ENCODE results near the gene RNF44. TPM values are rescaled to one million over a fixed set of nuclear protein-coding genes. Genes with fewer than 3 reads are reported as not detected.

The RNF44 gene
- total RNA-seq, 2 experiments from 2014 or later = 61.2 to 164 TPM

DNA sequence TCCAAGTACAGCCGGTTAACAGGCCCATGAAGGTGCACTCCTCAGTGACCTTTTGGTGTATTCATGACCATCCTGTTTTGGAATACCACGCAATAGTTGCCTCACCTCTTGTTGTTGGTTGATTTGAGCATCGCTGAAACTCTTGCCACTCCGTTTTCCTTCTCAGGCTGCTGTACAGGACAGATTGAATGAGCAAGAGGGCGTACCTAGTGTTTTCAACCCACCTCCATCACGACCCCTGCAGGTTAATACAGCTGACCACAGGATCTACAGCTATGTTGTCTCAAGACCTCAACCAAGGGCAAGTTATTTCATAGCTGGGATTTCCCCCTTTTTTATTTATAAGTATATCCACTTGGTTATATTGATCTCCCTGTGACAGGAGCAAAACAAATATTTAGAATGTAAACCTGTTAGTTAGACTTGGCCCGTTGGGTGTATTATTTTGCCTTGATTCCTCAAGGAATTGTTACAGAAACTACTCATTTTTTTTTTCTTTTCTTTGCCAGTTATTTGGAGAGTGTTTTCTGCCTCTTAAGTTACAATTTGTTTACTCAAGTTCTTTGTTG lies 50.9 kb downstream of the RNF44 start:
- H3K36me3 ChIP-seq (ENCODE audit: insufficient read depth, low read length) = peaks cover 90% of the 10 kb centered on the region
- no peaks in the 10 kb centered on the region for H3K9me2 ChIP-seq (ENCODE audit: insufficient read depth, low read length)
- no TSS peak for BruUV-seq (replicated peaks)
- no peaks in the 10 kb centered on the region for H3K79me2 ChIP-seq (ENCODE audit: insufficient read depth, low read depth, low read length)
- H3K4me3 ChIP-seq (ENCODE audit: low read depth, low read length, poor library complexity, severe bottlenecking) = no peak overlapping the region
- no peak for DNase-seq (ENCODE audit: low spot score)
- H2AFZ ChIP-seq (ENCODE audit: low read length) = no peak overlapping the region
- no peaks in the 10 kb centered on the region for H4K20me1 ChIP-seq (ENCODE audit: insufficient read depth, low read length)
- H3K27ac ChIP-seq (ENCODE audit: low read depth, low read length, poor library complexity, severe bottlenecking) = no peak overlapping the region
- H3K9me3 ChIP-seq (ENCODE audit: low read length) = no peaks in the 10 kb centered on the region
- CTCF ChIA-PET (ENCODE audit: unreplicated experiment) = no interaction called here
- intact Hi-C loops (cut with micrococcal nuclease; ENCODE audit: unreplicated experiment) = no loop called here
- TF ChIP-seq, protein P1, sequence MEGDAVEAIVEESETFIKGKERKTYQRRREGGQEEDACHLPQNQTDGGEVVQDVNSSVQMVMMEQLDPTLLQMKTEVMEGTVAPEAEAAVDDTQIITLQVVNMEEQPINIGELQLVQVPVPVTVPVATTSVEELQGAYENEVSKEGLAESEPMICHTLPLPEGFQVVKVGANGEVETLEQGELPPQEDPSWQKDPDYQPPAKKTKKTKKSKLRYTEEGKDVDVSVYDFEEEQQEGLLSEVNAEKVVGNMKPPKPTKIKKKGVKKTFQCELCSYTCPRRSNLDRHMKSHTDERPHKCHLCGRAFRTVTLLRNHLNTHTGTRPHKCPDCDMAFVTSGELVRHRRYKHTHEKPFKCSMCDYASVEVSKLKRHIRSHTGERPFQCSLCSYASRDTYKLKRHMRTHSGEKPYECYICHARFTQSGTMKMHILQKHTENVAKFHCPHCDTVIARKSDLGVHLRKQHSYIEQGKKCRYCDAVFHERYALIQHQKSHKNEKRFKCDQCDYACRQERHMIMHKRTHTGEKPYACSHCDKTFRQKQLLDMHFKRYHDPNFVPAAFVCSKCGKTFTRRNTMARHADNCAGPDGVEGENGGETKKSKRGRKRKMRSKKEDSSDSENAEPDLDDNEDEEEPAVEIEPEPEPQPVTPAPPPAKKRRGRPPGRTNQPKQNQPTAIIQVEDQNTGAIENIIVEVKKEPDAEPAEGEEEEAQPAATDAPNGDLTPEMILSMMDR (conservative IDR thresholded peaks at IDR 0.05; ENCODE audit: low read length) = no peak
- TF ChIP-seq EZH2phosphoT487 (IDR thresholded peaks at IDR 0.05; ENCODE audit: borderline replicate concordance, low read depth, low read length) = no peak
- POLR2A ChIA-PET = no interaction called here
- H3K4me1 ChIP-seq (ENCODE audit: insufficient read depth, low read length, poor library complexity, severe bottlenecking) = no peaks in the 10 kb centered on the region
- H3K4me2 ChIP-seq (ENCODE audit: low read length) = no peak overlapping the region

DNA sequence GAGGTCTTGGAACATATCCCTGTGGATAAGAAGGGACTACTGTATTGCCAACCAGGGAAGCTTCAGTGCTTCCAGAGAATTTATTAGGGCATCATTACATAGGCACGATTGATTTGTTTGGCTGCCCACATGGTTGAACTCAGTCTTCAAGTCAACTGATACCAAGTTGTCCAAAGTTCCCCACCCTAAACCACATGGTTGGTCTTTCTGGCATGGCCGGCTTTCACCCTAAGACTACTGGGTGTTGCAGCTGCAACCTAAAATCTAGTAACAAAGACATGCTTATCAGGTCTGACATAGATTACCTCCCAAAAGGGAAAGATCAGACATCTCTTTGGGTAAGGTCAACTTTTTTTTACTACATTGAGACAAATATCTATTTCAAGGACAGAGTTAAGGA lies 52.0 kb downstream of the RNF44 start:
- H3K79me2 ChIP-seq (ENCODE audit: insufficient read depth, low read depth, low read length) = no peaks in the 10 kb centered on the region
- POLR2A ChIA-PET = interaction anchor here (0.7 to 1.7 kb wide), 6 partner anchors 9 to 52 kb away, joined by 3 to 7 read pairs (median 4); partner anchors contain the start of gene RNF44
- BruUV-seq (replicated peaks) = no TSS peak

DNA sequence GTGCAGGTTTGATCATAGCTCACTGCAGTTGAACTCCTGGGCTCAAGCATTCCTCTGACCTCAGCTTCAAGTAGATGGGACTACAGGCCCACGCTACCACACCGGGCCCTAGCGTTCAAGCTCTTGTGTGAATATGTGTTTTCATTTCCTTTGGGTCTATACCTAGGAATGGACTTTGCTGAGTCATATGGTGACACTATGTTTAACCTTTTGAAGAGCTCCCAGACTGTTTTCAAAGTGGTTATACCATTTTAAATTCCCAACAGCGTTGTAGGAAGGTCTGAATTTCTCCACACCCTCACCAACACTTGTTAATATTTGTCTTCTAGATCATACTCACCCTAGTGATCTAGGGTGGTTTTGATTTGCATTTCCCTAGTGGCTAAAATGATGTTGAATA lies 55.5 kb downstream of the RNF44 start:
- no peak for TF ChIP-seq EZH2phosphoT487 (IDR thresholded peaks at IDR 0.05; ENCODE audit: borderline replicate concordance, low read depth, low read length)
- TF ChIP-seq, protein P1 (conservative IDR thresholded peaks at IDR 0.05; ENCODE audit: low read length) = no peak
- intact Hi-C loops (cut with micrococcal nuclease; ENCODE audit: unreplicated experiment) = no loop called here
- H3K4me1 ChIP-seq (ENCODE audit: insufficient read depth, low read length, poor library complexity, severe bottlenecking) = no peaks in the 10 kb centered on the region
- no peak overlapping the region for H3K4me3 ChIP-seq (ENCODE audit: low read depth, low read length, poor library complexity, severe bottlenecking)
- H3K9me2 ChIP-seq (ENCODE audit: insufficient read depth, low read length) = no peaks in the 10 kb centered on the region
- no peaks in the 10 kb centered on the region for H3K9me3 ChIP-seq (ENCODE audit: low read length)
- peaks cover 9% of the 10 kb centered on the region; the same call in 1 of the 2 replicates for H3K79me2 ChIP-seq (ENCODE audit: insufficient read depth, low read depth, low read length)
- no peak overlapping the region for H2AFZ ChIP-seq (ENCODE audit: low read length)
- ChIA-PET POLR2A (interaction anchor here (0.7 to 1.4 kb wide), 3 partner anchors 12 to 1636 kb away, joined by 4 to 7 read pairs (median 5); no protein-coding TSS in a partner anchor), CTCF (ENCODE audit: unreplicated experiment) (no interaction called here)
- H3K4me2 ChIP-seq (ENCODE audit: low read length) = no peak overlapping the region
- H3K27ac ChIP-seq (ENCODE audit: low read depth, low read length, poor library complexity, severe bottlenecking) = no peak overlapping the region
- BruUV-seq (replicated peaks) = no TSS peak
- H4K20me1 ChIP-seq (ENCODE audit: insufficient read depth, low read length) = no peaks in the 10 kb centered on the region
- H3K36me3 ChIP-seq (ENCODE audit: insufficient read depth, low read length) = peaks cover 76% of the 10 kb centered on the region
- DNase-seq (ENCODE audit: low spot score) = no peak

More for the DNA sequence above, 52.0 kb downstream of the RNF44 start:
- Histone ChIP-seq H3K4me2 (ENCODE audit: low read length) (no peak overlapping the region), H3K36me3 (ENCODE audit: insufficient read depth, low read length) (peaks cover 83% of the 10 kb centered on the region), H3K9me3 (ENCODE audit: low read length) (no peaks in the 10 kb centered on the region), H3K9me2 (ENCODE audit: insufficient read depth, low read length) (no peaks in the 10 kb centered on the region), H3K4me1 (ENCODE audit: insufficient read depth, low read length, poor library complexity, severe bottlenecking) (no peaks in the 10 kb centered on the region), H2AFZ (ENCODE audit: low read length) (no peak overlapping the region), H4K20me1 (ENCODE audit: insufficient read depth, low read length) (no peaks in the 10 kb centered on the region), H3K4me3 (ENCODE audit: low read depth, low read length, poor library complexity, severe bottlenecking) (no peak overlapping the region), H3K27ac (ENCODE audit: low read depth, low read length, poor library complexity, severe bottlenecking) (no peak overlapping the region)
- no peak for TF ChIP-seq EZH2phosphoT487 (IDR thresholded peaks at IDR 0.05; ENCODE audit: borderline replicate concordance, low read depth, low read length)
- TF ChIP-seq, protein P1 (conservative IDR thresholded peaks at IDR 0.05; ENCODE audit: low read length) = no peak
- no peak for DNase-seq (ENCODE audit: low spot score)
- CTCF ChIA-PET (ENCODE audit: unreplicated experiment) = no interaction called here
- intact Hi-C loops (cut with micrococcal nuclease; ENCODE audit: unreplicated experiment) = no loop called here
